MM.1S (cell line): Measurements from ENCODE around the gene UNC5A.

Source experiments
- DNase-seq: peaks from one replicate; pipeline ENCODE4 v3.0.0-alpha.2; 2015
- H2AFZ ChIP-seq: fragments of 300-600 bp; sonication (generic); 2 replicates; pipeline ENCODE4 v1.6.0; 2016; ENCODE audit warnings: antibody characterized with exemption, low read length
- H3F3A ChIP-seq: fragments of 300-600 bp; sonication (generic); 2 replicates; pipeline ENCODE4 v1.6.1; 2016; ENCODE audit warnings: mild to moderate bottlenecking, antibody characterized with exemption, low read length, moderate library complexity, mixed read lengths; ENCODE audit not compliant: insufficient read depth
- H3K27ac ChIP-seq: fragments of 300-600 bp; sonication (generic); 2 replicates; pipeline ENCODE4 v1.5.1; 2016; ENCODE audit warnings: mild to moderate bottlenecking, low read length
- H3K27me3 ChIP-seq: fragments of 300-600 bp; sonication (generic); replicated peaks from 2 replicates; pipeline ENCODE4 v1.6.0; 2016; ENCODE audit warnings: low read length; ENCODE audit not compliant: insufficient read depth
- H3K36me3 ChIP-seq: fragments of 300-600 bp; sonication (generic); replicated peaks from 2 replicates; pipeline ENCODE4 v1.6.1; 2016; ENCODE audit warnings: mild to moderate bottlenecking, low read length, mixed read lengths; ENCODE audit not compliant: insufficient read depth
- H3K4me1 ChIP-seq: fragments of 300-600 bp; sonication (generic); 2 replicates; pipeline ENCODE4 v1.6.1; 2016; ENCODE audit warnings: low read length, mixed read lengths
- H3K4me2 ChIP-seq: fragments of 300-600 bp; sonication (generic); 2 replicates; pipeline ENCODE4 v1.6.0; 2016; ENCODE audit warnings: low read depth, low read length
- H3K4me3 ChIP-seq: fragments of 300-600 bp; sonication (generic); 2 replicates; pipeline ENCODE4 v1.5.1; 2016; ENCODE audit warnings: low read length, mixed read lengths
- H3K79me2 ChIP-seq: fragments of 300-600 bp; sonication (generic); 2 replicates; pipeline ENCODE4 v1.6.1; 2016; ENCODE audit warnings: mixed run types, low read length, mixed read lengths
- H3K9ac ChIP-seq: fragments of 300-600 bp; sonication (generic); 2 replicates; pipeline ENCODE4 v1.6.1; 2016; ENCODE audit warnings: low read length, mixed read lengths
- H3K9me2 ChIP-seq: fragments of 300-600 bp; sonication (generic); replicated peaks from 2 replicates; pipeline ENCODE4 v1.6.1; 2016; ENCODE audit warnings: mild to moderate bottlenecking, low read length, mixed read lengths; ENCODE audit not compliant: insufficient read depth
- H3K9me3 ChIP-seq: fragments of 300-600 bp; sonication (generic); replicated peaks from 2 replicates; pipeline ENCODE4 v1.6.1; 2016; ENCODE audit warnings: mild to moderate bottlenecking, low read length, mixed read lengths; ENCODE audit not compliant: insufficient read depth
- H4K20me1 ChIP-seq: fragments of 300-600 bp; sonication (generic); 2 replicates; pipeline ENCODE4 v1.6.1; 2016; ENCODE audit warnings: mild to moderate bottlenecking, low read length, moderate library complexity, mixed read lengths; ENCODE audit not compliant: insufficient read depth
- CTCF ChIP-seq: fragments of 300-600 bp; sonication (generic); IDR thresholded peaks from 2 replicates; pipeline ENCODE4 v1.5.1; 2016; ENCODE audit warnings: antibody characterized with exemption, low read length, mixed read lengths
- EZH2 ChIP-seq: fragments of 300-600 bp; sonication (generic); optimal IDR thresholded peaks from 2 replicates; pipeline ENCODE3; 2017; ENCODE audit warnings: low read depth, mild to moderate bottlenecking, antibody characterized with exemption, low read length, mixed read lengths
- EZH2phosphoT487 ChIP-seq: fragments of 300-600 bp; sonication (generic); IDR thresholded peaks from 2 replicates; pipeline ENCODE4 v1.6.1; 2018; ENCODE audit warnings: antibody characterized with exemption, low read length

UNC5A gene

GRCh38 chr5:176793736-176794135 is 16.6 kb upstream of the UNC5A start:
- H2AFZ ChIP-seq: 0 out of 2 replicates have a peak overlapping the region, but pooled peaks have one; percentile 56
- TF ChIP-seq EZH2phosphoT487 (no peak), EZH2 (no peak), CTCF (no peak)
- H3K9me3 ChIP-seq: no peaks in the 10 kb centered on the region
- no peaks in the 10 kb centered on the region for H3K9me2 ChIP-seq
- H3K4me1 ChIP-seq: no peaks in the 10 kb centered on the region
- no peaks in the 10 kb centered on the region for H3F3A ChIP-seq
- peaks cover 94% of the 10 kb centered on the region for H3K27me3 ChIP-seq
- no peaks in the 10 kb centered on the region for H3K79me2 ChIP-seq
- no peak overlapping the region for H3K9ac ChIP-seq
- no peak for DNase-seq
- no peak overlapping the region for H3K27ac ChIP-seq
- 0 out of 2 replicates have a peak overlapping the region, but pooled peaks have one; percentile 23 for H3K4me3 ChIP-seq
- no peaks in the 10 kb centered on the region for H4K20me1 ChIP-seq
- peak overlapping the region; percentile 38; the same call in 1 of the 2 replicates for H3K4me2 ChIP-seq
- no peaks in the 10 kb centered on the region for H3K36me3 ChIP-seq

GRCh38 chr5:176794509-176794908 is 15.8 kb upstream of the UNC5A start:
- no peak for DNase-seq
- Histone ChIP-seq H3K27ac (no peak overlapping the region), H3K4me1 (no peaks in the 10 kb centered on the region), H3F3A (no peaks in the 10 kb centered on the region), H4K20me1 (no peaks in the 10 kb centered on the region), H3K4me2 (no peak overlapping the region), H3K9me2 (no peaks in the 10 kb centered on the region), H3K27me3 (peaks cover 93% of the 10 kb centered on the region), H3K9ac (no peak overlapping the region), H2AFZ (no peak overlapping the region), H3K36me3 (no peaks in the 10 kb centered on the region), H3K79me2 (no peaks in the 10 kb centered on the region), H3K9me3 (no peaks in the 10 kb centered on the region), H3K4me3 (no peak overlapping the region)
- TF ChIP-seq CTCF: no peak
- TF ChIP-seq EZH2: no peak
- no peak for TF ChIP-seq EZH2phosphoT487

GRCh38 chr5:176796411-176796810 is 13.9 kb upstream of the UNC5A start:
- H3K4me3 ChIP-seq: no peak overlapping the region
- H3K36me3 ChIP-seq: no peaks in the 10 kb centered on the region
- H3K9ac ChIP-seq: no peak overlapping the region
- DNase-seq: no peak
- no peaks in the 10 kb centered on the region for H3K4me1 ChIP-seq
- no peaks in the 10 kb centered on the region for H3F3A ChIP-seq
- H3K27ac ChIP-seq: no peak overlapping the region
- H3K4me2 ChIP-seq: no peak overlapping the region
- no peaks in the 10 kb centered on the region for H3K9me3 ChIP-seq
- H3K79me2 ChIP-seq: no peaks in the 10 kb centered on the region
- H4K20me1 ChIP-seq: no peaks in the 10 kb centered on the region
- H3K27me3 ChIP-seq: peaks cover 74% of the 10 kb centered on the region
- no peaks in the 10 kb centered on the region for H3K9me2 ChIP-seq
- TF ChIP-seq CTCF (no peak), EZH2phosphoT487 (no peak), EZH2 (no peak)
- H2AFZ ChIP-seq: no peak overlapping the region
